Measurements from ENCODE around the gene ITPR3. TPM values are rescaled to one million over a fixed set of nuclear protein-coding genes. Genes with fewer than 3 reads are reported as not detected.

The ITPR3 gene
- total and polyA plus RNA-seq, 2 of the 13 experiments (the other 11 are each of a cell fraction or from before 2014, with no cell fraction given), result 3.8 to 21.4 TPM

GRCh38 chr6:33702345-33702977, 81.3 kb downstream of the ITPR3 start:
- H4K20me1 ChIP-seq (ENCODE audit: insufficient read depth, low read length), result no peaks in the 10 kb centered on the region; the same call in 1 of the 2 replicates
- no peak overlapping the region for H3K4me3 ChIP-seq (replicated peaks in 1 of 3; ENCODE audit: insufficient read depth in 1 of 3, low read depth in 2 of 3, low read length in 3 of 3)
- CTCF ChIA-PET (ENCODE audit: low intra/inter-chr PET ratio, low total read pairs), result interaction anchor here (1.5 to 4.7 kb wide), 2 partner anchors 112 to 117 kb away, joined by 4 to 19 read pairs; no protein-coding TSS in a partner anchor
- DNase-seq (ENCODE audit: low spot score) (peak; percentile 67), FAIRE-seq (peak; percentile 92), ATAC-seq (peak; percentile 93)
- H3K4me1 ChIP-seq (ENCODE audit: insufficient read depth, low read length), result peaks cover 14% of the 10 kb centered on the region; the same call in 1 of the 2 replicates
- BruUV-seq (replicated peaks), result no TSS peak
- no peak overlapping the region for H3K9ac ChIP-seq (ENCODE audit: insufficient read depth, low read depth, low read length)
- intact Hi-C loops (cut with micrococcal nuclease; ENCODE audit: unreplicated experiment) (loop anchor here (1.0 to 10.0 kb wide), 2 partner anchors 68 to 112 kb away; no protein-coding TSS in a partner anchor), in situ Hi-C loops (cut with HindIII; ENCODE audit: extremely low pct_ligation_motif_present, low pct_unique_long_range_greater_than_20kb) (loop anchor here (5.0 kb wide), 1 partner anchor 115 kb away; no protein-coding TSS in a partner anchor)
- H3K4me2 ChIP-seq (ENCODE audit: low read depth, low read length), result no peak overlapping the region
- no peaks in the 10 kb centered on the region for H3K27me3 ChIP-seq (ENCODE audit: control insufficient read depth in 1 of 2, insufficient read depth in 2 of 2, low read length in 2 of 2)
- no peak overlapping the region for H2AFZ ChIP-seq (ENCODE audit: low read length)
- H3K79me2 ChIP-seq (ENCODE audit: insufficient read depth, low read length), result no peaks in the 10 kb centered on the region
- H3K27ac ChIP-seq (ENCODE audit: extremely low read length, insufficient read depth, low read length), result no peak overlapping the region
- peaks cover 18 to 41% of the 10 kb centered on the region in 2 experiments for H3K36me3 ChIP-seq (replicated peaks in 1 of 2; ENCODE audit: control insufficient read depth in 1 of 2, insufficient read depth in 2 of 2, low read length in 2 of 2)
- WGBS (ENCODE audit: low lambda C conversion rate), result 93% methylated on average over 1 of the region's 1 CpG
- no peaks in the 10 kb centered on the region for H3K9me3 ChIP-seq (ENCODE audit: low read length)
- POLR2A ChIA-PET, result interaction anchor here (3.9 kb wide), 1 partner anchor 9 kb away, joined by 22 read pairs; the partner anchor contains the start of gene UQCC2
- TF ChIP-seq KLF6 (CRISPR knock-in tag; IDR thresholded peaks at IDR 0.05) (no peak), AGO2 (optimal IDR thresholded peaks at IDR 0.05; ENCODE audit: low read depth, low read length) (no peak), ZNF441 (CRISPR knock-in tag; IDR thresholded peaks at IDR 0.05; ENCODE audit: borderline replicate concordance) (no peak), PRDM4 (CRISPR knock-in tag; IDR thresholded peaks at IDR 0.05; ENCODE audit: borderline replicate concordance) (no peak), YY1 (IDR thresholded peaks at IDR 0.05; ENCODE audit: insufficient read depth, insufficient replicate concordance, low read depth, low read length) (no peak), PATZ1 (CRISPR knock-in tag; IDR thresholded peaks at IDR 0.05) (no peak), TEF (CRISPR knock-in tag; IDR thresholded peaks at IDR 0.05) (no peak), PHB2 (IDR thresholded peaks at IDR 0.05; ENCODE audit: partially characterized antibody) (no peak), ATM (IDR thresholded peaks at IDR 0.05; ENCODE audit: borderline replicate concordance) (no peak), RAD21 (CRISPR knock-in tag; IDR thresholded peaks at IDR 0.05) (0 out of 2 replicates have a peak, but pooled peaks have one; percentile 13), ZFY (CRISPR knock-in tag; IDR thresholded peaks at IDR 0.05) (peak; percentile 33; the same call in 1 of the 2 replicates), MED8 (CRISPR knock-in tag; IDR thresholded peaks at IDR 0.05; ENCODE audit: insufficient replicate concordance) (no peak), ZNF557 (CRISPR knock-in tag; IDR thresholded peaks at IDR 0.05) (no peak), MLX (CRISPR knock-in tag; IDR thresholded peaks at IDR 0.05) (no peak), ZNF451 (CRISPR knock-in tag; IDR thresholded peaks at IDR 0.05) (no peak), TFDP2 (CRISPR knock-in tag; IDR thresholded peaks at IDR 0.05) (no peak), SMC3 (IDR thresholded peaks at IDR 0.05; ENCODE audit: low read length) (peak; percentile 29; the same call in 1 of the 2 replicates), GZF1 (CRISPR knock-in tag; IDR thresholded peaks at IDR 0.05) (no peak)

Measured in HepG2 (cell line).